ENCODE data around the gene BSDC1.

Gene BSDC1

GRCh38 chr1:32318127-32318869 is 75.9 kb downstream of the BSDC1 start:
- H3K4me3 ChIP-seq (ENCODE audit: low read depth, low read length): no peak overlapping the region

GRCh38 chr1:32316903-32317277 is 77.4 kb downstream of the BSDC1 start:
- no peak for TF ChIP-seq CTCF (IDR thresholded peaks at IDR 0.05; ENCODE audit: borderline replicate concordance, insufficient read depth, low read depth, low read length)
- H3K4me3 ChIP-seq (ENCODE audit: low read depth, low read length): no peak overlapping the region

More at GRCh38 chr1:32318127-32318869, 75.9 kb downstream of the BSDC1 start:
- no peak for TF ChIP-seq CTCF (IDR thresholded peaks at IDR 0.05; ENCODE audit: borderline replicate concordance, insufficient read depth, low read depth, low read length)

All from GM12875 (cell line).